ENCODE results near the gene USP9X.

DNA sequence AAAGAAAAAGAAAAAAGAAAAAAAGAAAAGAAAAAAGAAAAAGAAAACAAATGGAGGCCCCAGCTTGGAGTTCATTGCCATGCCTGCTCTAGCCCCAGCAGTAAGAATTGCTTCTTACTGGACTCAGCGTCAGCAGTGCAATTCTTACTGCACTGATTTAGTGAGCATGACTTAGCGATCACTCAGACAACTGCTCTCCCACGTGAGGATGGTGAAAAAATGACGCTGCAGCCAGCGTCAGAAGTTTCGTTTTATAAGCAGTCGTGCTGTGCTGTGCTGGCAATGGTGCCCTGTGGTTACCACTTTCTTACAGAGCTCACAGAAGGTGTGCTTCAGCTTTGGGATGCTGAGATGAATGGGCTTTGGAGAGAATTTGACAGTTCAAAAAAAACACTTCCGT is 180.4 kb downstream of the USP9X start:
- TF ChIP-seq, protein P1, sequence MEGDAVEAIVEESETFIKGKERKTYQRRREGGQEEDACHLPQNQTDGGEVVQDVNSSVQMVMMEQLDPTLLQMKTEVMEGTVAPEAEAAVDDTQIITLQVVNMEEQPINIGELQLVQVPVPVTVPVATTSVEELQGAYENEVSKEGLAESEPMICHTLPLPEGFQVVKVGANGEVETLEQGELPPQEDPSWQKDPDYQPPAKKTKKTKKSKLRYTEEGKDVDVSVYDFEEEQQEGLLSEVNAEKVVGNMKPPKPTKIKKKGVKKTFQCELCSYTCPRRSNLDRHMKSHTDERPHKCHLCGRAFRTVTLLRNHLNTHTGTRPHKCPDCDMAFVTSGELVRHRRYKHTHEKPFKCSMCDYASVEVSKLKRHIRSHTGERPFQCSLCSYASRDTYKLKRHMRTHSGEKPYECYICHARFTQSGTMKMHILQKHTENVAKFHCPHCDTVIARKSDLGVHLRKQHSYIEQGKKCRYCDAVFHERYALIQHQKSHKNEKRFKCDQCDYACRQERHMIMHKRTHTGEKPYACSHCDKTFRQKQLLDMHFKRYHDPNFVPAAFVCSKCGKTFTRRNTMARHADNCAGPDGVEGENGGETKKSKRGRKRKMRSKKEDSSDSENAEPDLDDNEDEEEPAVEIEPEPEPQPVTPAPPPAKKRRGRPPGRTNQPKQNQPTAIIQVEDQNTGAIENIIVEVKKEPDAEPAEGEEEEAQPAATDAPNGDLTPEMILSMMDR (IDR thresholded peaks at IDR 0.05 in 4 of 5, conservative IDR thresholded peaks at IDR 0.05 in 1 of 5): no peak
- peak in 1 of 2 donors; percentile 30 for TF ChIP-seq POLR2A (IDR thresholded peaks at IDR 0.05)

Data from gastrocnemius medialis (tissue), 4 donors.